ENCODE measurements around the gene UBAC1.

GRCh38 chr9:136009516-136009915 is 48.3 kb upstream of the UBAC1 start:
- TF ChIP-seq, protein P1, sequence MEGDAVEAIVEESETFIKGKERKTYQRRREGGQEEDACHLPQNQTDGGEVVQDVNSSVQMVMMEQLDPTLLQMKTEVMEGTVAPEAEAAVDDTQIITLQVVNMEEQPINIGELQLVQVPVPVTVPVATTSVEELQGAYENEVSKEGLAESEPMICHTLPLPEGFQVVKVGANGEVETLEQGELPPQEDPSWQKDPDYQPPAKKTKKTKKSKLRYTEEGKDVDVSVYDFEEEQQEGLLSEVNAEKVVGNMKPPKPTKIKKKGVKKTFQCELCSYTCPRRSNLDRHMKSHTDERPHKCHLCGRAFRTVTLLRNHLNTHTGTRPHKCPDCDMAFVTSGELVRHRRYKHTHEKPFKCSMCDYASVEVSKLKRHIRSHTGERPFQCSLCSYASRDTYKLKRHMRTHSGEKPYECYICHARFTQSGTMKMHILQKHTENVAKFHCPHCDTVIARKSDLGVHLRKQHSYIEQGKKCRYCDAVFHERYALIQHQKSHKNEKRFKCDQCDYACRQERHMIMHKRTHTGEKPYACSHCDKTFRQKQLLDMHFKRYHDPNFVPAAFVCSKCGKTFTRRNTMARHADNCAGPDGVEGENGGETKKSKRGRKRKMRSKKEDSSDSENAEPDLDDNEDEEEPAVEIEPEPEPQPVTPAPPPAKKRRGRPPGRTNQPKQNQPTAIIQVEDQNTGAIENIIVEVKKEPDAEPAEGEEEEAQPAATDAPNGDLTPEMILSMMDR (optimal IDR thresholded peaks at IDR 0.05 in 1 of 3, IDR thresholded peaks at IDR 0.05 in 1 of 3, conservative IDR thresholded peaks at IDR 0.05 in 1 of 3; ENCODE audit: extremely low read depth in 1 of 3, insufficient read depth in 2 of 3, low read length in 3 of 3) = no peak
- TF ChIP-seq EZH2 (IDR thresholded peaks at IDR 0.05; ENCODE audit: low read length) = no peak
